MM.1S (cell line): Measurements from ENCODE around the gene RIPOR1.
A peak's percentile ranks its signal among the peaks of the same experiment; 100 is the strongest.

ENCODE experiments used
- DNase-seq: peaks from one replicate; pipeline ENCODE4 v3.0.0-alpha.2; 2015
- H2AFZ ChIP-seq: fragments of 300-600 bp; sonication (generic); 2 replicates; pipeline ENCODE4 v1.6.0; 2016; ENCODE audit warnings: antibody characterized with exemption, low read length
- H3F3A ChIP-seq: fragments of 300-600 bp; sonication (generic); 2 replicates; pipeline ENCODE4 v1.6.1; 2016; ENCODE audit warnings: mild to moderate bottlenecking, antibody characterized with exemption, low read length, moderate library complexity, mixed read lengths; ENCODE audit not compliant: insufficient read depth
- H3K27ac ChIP-seq: fragments of 300-600 bp; sonication (generic); 2 replicates; pipeline ENCODE4 v1.5.1; 2016; ENCODE audit warnings: mild to moderate bottlenecking, low read length
- H3K27me3 ChIP-seq: fragments of 300-600 bp; sonication (generic); replicated peaks from 2 replicates; pipeline ENCODE4 v1.6.0; 2016; ENCODE audit warnings: low read length; ENCODE audit not compliant: insufficient read depth
- H3K36me3 ChIP-seq: fragments of 300-600 bp; sonication (generic); replicated peaks from 2 replicates; pipeline ENCODE4 v1.6.1; 2016; ENCODE audit warnings: mild to moderate bottlenecking, low read length, mixed read lengths; ENCODE audit not compliant: insufficient read depth
- H3K4me1 ChIP-seq: fragments of 300-600 bp; sonication (generic); 2 replicates; pipeline ENCODE4 v1.6.1; 2016; ENCODE audit warnings: low read length, mixed read lengths
- H3K4me2 ChIP-seq: fragments of 300-600 bp; sonication (generic); 2 replicates; pipeline ENCODE4 v1.6.0; 2016; ENCODE audit warnings: low read depth, low read length
- H3K4me3 ChIP-seq: fragments of 300-600 bp; sonication (generic); 2 replicates; pipeline ENCODE4 v1.5.1; 2016; ENCODE audit warnings: low read length, mixed read lengths
- H3K79me2 ChIP-seq: fragments of 300-600 bp; sonication (generic); 2 replicates; pipeline ENCODE4 v1.6.1; 2016; ENCODE audit warnings: mixed run types, low read length, mixed read lengths
- H3K9ac ChIP-seq: fragments of 300-600 bp; sonication (generic); 2 replicates; pipeline ENCODE4 v1.6.1; 2016; ENCODE audit warnings: low read length, mixed read lengths
- H3K9me2 ChIP-seq: fragments of 300-600 bp; sonication (generic); replicated peaks from 2 replicates; pipeline ENCODE4 v1.6.1; 2016; ENCODE audit warnings: mild to moderate bottlenecking, low read length, mixed read lengths; ENCODE audit not compliant: insufficient read depth
- H3K9me3 ChIP-seq: fragments of 300-600 bp; sonication (generic); replicated peaks from 2 replicates; pipeline ENCODE4 v1.6.1; 2016; ENCODE audit warnings: mild to moderate bottlenecking, low read length, mixed read lengths; ENCODE audit not compliant: insufficient read depth
- H4K20me1 ChIP-seq: fragments of 300-600 bp; sonication (generic); 2 replicates; pipeline ENCODE4 v1.6.1; 2016; ENCODE audit warnings: mild to moderate bottlenecking, low read length, moderate library complexity, mixed read lengths; ENCODE audit not compliant: insufficient read depth
- EZH2 ChIP-seq: fragments of 300-600 bp; sonication (generic); optimal IDR thresholded peaks from 2 replicates; pipeline ENCODE3; 2017; ENCODE audit warnings: low read depth, mild to moderate bottlenecking, antibody characterized with exemption, low read length, mixed read lengths
- EZH2phosphoT487 ChIP-seq: fragments of 300-600 bp; sonication (generic); IDR thresholded peaks from 2 replicates; pipeline ENCODE4 v1.6.1; 2018; ENCODE audit warnings: antibody characterized with exemption, low read length
- TF ChIP-seq, protein P1 (sequence below): fragments of 300-600 bp; sonication (generic); IDR thresholded peaks from 2 replicates; pipeline ENCODE4 v1.5.1; 2016; ENCODE audit warnings: antibody characterized with exemption, low read length, mixed read lengths

RIPOR1 gene

DNA sequence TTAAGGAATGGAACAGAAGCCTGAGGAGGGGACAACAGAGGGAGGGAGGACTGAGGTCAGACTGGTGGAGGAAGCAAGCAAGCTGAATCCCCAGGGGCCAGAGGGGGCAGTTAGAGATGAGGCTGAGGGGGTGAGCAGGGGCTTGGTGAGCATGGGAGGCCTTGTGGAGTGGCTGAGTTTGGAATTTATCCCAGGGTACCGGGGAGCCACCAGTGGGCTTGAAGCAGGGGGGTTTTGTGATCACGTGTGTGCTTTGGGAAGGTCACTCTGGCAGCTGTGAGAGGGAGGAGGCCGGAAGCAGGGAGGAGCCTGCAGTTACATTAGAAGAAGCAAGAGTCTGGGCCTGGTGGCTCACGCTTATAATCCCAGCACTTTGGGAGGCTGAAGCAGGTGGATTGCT lies 23.8 kb downstream of the RIPOR1 start:
- Histone ChIP-seq H3K27me3 (no peaks in the 10 kb centered on the region), H3K79me2 (peaks cover 76% of the 10 kb centered on the region), H3K27ac (peak overlapping the region; percentile 90), H2AFZ (peak overlapping the region; percentile 25; the same call in 1 of the 2 replicates), H3K4me3 (no peak overlapping the region), H3K9ac (peak overlapping the region; percentile 16; the same call in 1 of the 2 replicates), H3K9me3 (no peaks in the 10 kb centered on the region), H4K20me1 (no peaks in the 10 kb centered on the region), H3K36me3 (no peaks in the 10 kb centered on the region), H3K4me2 (peak overlapping the region; percentile 39), H3F3A (peaks cover 52% of the 10 kb centered on the region), H3K4me1 (peaks cover 73% of the 10 kb centered on the region), H3K9me2 (no peaks in the 10 kb centered on the region)
- peak; percentile 40 for DNase-seq
- TF ChIP-seq EZH2phosphoT487 (no peak), EZH2 (no peak)
- TF ChIP-seq, protein P1, sequence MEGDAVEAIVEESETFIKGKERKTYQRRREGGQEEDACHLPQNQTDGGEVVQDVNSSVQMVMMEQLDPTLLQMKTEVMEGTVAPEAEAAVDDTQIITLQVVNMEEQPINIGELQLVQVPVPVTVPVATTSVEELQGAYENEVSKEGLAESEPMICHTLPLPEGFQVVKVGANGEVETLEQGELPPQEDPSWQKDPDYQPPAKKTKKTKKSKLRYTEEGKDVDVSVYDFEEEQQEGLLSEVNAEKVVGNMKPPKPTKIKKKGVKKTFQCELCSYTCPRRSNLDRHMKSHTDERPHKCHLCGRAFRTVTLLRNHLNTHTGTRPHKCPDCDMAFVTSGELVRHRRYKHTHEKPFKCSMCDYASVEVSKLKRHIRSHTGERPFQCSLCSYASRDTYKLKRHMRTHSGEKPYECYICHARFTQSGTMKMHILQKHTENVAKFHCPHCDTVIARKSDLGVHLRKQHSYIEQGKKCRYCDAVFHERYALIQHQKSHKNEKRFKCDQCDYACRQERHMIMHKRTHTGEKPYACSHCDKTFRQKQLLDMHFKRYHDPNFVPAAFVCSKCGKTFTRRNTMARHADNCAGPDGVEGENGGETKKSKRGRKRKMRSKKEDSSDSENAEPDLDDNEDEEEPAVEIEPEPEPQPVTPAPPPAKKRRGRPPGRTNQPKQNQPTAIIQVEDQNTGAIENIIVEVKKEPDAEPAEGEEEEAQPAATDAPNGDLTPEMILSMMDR = no peak

DNA sequence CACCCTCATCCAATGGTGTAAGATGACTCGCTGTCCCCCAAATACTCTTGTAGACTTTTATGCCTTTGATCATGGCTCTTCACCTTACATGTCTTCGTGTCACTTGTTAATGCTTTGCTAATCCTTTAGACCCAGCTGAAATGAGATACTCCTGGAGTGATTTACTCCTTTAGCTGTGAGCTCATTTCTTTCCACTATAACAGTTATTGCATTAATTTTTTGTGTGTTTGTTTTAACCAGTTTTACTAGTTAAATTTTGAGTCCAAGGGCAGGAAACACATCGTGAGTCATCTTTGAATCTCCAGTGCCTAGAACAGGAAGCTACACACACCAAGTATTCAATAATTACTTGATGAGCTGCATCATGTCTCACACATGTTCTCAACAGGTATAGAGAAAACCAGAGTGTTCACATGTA lies 27.2 kb downstream of the RIPOR1 start:
- Histone ChIP-seq H4K20me1 (no peaks in the 10 kb centered on the region), H3K4me2 (no peak overlapping the region), H3K4me3 (no peak overlapping the region), H3F3A (peaks cover 35% of the 10 kb centered on the region), H2AFZ (no peak overlapping the region), H3K9me3 (no peaks in the 10 kb centered on the region), H3K27me3 (no peaks in the 10 kb centered on the region), H3K4me1 (peaks cover 43% of the 10 kb centered on the region), H3K36me3 (peaks cover 3% of the 10 kb centered on the region; the same call in 1 of the 2 replicates), H3K79me2 (peaks cover 84% of the 10 kb centered on the region), H3K9ac (no peak overlapping the region), H3K9me2 (no peaks in the 10 kb centered on the region), H3K27ac (peak overlapping the region; percentile 14; the same call in 1 of the 2 replicates)
- no peak for TF ChIP-seq EZH2phosphoT487
- TF ChIP-seq, protein P1 = no peak
- no peak for TF ChIP-seq EZH2
- no peak for DNase-seq

DNA sequence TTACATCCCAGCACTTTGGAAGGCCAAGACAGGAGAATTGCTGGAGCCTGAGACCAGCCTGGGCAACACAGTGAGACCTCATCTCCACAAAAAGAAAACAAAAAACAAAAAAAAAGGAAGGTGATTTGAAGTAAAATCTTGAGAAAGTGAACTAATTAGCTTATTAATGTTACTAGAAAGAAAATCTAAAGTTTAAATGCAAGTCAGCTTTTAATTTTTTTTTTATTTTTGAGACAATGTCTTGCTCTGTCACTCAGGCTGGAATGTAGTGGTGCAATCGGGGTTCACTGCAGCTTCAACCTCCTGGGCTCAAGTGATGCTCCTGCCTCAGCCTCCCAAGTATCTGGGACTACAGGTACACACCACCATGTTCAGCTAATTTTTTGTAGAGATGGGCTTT lies 30.2 kb downstream of the RIPOR1 start:
- Histone ChIP-seq H3K9me2 (no peaks in the 10 kb centered on the region), H3K4me1 (peaks cover 20% of the 10 kb centered on the region), H3K9me3 (no peaks in the 10 kb centered on the region), H3K36me3 (peaks cover 3% of the 10 kb centered on the region; the same call in 1 of the 2 replicates), H3K27ac (no peak overlapping the region), H3K27me3 (no peaks in the 10 kb centered on the region), H3K79me2 (peaks cover 82% of the 10 kb centered on the region), H3K4me3 (no peak overlapping the region), H3K9ac (no peak overlapping the region), H4K20me1 (no peaks in the 10 kb centered on the region), H2AFZ (no peak overlapping the region), H3K4me2 (no peak overlapping the region), H3F3A (peaks cover 32% of the 10 kb centered on the region)
- no peak for TF ChIP-seq EZH2
- no peak for TF ChIP-seq EZH2phosphoT487
- TF ChIP-seq, protein P1 = no peak
- DNase-seq = no peak
